GM19395 (cell line): ENCODE measurements around the gene CTNNA2.

ENCODE experiments used
- ATAC-seq: cut with Tn5 transposase; IDR thresholded peaks from one replicate; pipeline ENCODE4 v1.9.1; 2021; ENCODE audit warnings: mild to moderate bottlenecking, moderate library complexity; ENCODE audit not compliant: unreplicated experiment

The CTNNA2 gene

DNA sequence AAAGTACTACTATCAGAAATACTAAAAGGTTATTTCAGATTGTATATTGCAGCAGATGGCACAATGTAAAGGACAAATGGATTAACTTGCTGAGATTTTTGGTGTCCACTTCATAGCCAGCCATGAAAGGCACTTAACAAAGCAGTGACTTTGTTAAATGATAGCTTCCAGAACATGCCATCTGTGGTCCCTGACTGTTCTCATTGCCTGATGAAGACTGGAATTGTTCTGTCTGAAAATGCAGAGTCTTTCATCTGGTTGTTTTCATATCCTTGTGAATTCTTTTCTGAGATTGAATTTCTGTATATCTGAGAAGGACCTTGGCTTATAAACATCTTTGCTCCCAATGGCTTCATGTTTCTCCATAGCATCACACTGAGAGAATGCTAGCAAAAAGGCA lies 836.1 kb downstream of the CTNNA2 start:
- no peak for ATAC-seq

DNA sequence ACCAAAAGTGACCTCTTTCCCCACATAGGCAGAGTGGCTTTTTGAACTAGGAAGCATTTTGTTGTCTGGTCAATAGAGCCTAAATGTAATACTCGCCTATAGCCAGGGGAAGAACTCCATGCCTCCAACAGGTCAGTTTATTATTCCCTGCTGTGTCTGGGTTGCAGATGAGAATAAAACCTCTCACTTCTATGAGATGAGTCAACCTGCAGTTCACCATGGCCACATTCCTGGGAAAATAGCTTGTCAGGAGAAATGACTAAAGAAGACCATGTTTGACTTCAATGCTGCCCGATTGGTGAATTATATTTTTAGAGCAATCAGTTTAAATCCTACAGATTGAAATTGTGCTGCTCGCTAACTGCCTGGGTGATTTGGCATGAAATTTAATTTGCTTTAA lies 838.4 kb downstream of the CTNNA2 start:
- no peak for ATAC-seq

DNA sequence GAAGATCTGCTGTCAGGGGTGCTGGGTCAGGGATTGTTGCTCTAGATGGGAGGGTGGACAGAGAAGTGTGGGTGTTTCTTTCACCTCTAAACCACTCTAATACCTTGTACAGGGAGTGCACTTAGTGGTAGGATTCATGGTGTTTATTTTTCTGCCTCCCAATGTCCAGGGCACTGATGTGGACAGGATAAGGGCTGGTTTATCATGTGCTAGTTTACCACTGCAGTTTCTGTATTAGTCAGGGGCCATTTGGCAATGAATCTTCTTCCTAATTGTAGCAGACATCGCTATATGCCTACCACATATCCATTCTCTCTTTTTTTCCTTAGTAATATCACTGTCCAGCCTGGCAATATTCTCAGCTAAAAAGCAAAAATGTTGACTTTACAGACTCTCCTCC lies 842.0 kb downstream of the CTNNA2 start:
- no peak for ATAC-seq

DNA sequence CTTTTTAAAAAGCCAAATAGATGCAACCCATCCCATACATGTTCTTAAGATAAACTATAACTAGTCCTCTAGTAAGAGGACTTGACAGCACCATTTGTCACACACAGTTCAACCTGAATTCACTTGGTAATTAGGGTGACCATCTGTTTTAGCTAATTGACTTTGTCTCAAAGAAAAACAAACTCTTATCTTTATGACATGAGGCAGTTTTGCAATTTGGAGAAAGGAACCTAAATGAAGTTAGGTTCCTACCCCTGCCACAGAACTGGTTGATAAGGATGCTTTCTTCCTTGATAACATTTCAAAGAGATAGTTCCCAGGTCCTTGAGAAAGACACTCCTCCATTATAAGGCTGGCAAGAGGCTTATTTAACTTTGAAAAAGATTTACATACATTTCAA lies 849.1 kb downstream of the CTNNA2 start:
- no peak for ATAC-seq

DNA sequence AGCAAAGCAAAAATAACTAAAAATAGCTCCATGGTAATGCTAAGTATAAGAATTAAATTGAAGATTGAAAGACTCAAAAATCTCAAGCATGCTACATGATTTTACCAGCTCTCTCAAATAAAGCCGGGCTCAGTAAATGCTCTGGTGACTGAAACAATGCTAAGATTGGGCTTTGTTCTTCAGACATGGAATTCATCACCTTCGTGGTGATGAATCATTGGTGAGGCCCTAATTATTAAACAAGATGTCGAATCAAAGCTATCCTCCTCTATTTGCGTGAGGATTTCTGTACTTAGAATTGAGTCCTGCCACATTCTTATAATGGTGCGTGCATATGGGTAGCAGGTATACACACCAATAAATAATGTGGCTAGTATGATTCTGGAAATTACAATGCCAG lies 850.5 kb downstream of the CTNNA2 start:
- no peak for ATAC-seq

DNA sequence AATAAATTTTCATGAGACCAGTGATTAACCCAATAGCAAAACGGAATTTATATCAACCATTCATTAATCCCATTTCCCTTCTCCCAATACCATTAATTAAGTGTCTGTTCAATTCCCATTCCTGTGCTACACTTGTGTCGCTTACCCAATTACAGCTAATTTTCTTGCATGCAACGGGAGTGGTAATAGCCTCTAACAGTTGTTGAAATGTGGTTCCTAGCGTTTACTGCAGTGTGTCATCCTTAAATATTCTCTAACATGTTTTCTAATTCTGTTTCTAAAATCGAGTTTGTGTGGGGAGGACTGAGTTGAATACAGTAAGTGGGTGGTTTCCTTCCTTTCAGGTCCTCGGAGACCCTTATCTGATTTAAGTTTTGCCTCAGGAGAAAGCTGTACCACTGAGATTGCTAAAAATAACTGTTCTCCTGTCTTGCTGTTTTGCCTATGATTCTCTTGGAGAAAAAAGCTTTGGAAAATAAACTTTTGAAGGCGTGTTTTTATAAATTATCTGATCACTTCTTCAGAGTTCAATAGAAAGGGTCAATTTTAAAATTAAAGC lies 851.0 kb downstream of the CTNNA2 start:
- no peak for ATAC-seq

DNA sequence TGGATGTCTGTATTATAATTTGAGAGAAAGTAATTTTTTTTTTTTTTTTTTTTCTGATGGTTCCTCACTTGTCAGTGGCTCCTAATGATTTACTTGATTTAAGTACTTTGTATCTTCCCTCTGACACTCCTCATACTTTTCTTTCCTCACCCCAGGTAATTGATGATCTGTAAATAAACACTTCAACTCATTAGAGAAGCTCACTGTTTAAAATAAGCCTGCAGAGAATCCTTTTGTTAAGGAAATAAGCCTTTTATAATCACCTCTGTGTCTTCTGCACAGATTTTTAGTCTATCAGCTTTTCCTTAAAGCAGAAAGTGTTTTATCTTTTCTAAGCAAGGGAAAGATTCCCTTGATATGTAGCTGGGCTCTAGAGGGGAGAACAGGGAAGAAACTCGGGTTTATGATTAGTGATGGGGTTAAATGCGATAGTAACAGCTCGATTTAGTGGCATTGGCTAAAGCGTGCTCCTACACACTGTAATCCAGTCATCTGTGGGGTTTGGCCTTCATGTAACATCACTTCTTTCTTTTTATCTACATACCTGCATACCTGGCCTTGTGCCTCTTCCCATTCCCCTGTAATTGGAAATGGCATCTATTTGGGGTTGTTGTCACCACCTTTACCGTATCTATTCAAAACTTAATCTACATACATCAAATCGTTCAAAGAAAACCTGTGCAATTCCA lies 851.8 kb downstream of the CTNNA2 start:
- no peak for ATAC-seq

DNA sequence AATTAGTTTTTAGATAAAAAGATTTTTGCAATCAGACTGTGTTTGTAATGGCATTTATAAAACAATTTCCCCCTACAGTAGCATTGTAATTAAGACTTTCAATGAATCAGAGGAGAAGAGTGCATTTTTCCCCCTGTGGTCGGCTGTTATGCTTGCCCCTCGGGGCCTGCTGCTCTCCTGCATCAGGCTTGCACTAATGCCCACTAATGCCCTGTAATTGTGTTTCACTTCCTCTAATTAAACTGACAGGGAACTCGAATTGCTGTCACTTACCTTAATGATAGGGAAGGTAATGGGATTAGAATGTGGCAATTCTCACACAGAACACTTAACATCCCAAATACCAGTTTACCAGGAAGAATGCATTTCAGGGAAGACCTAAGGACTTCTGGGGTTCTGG lies 852.9 kb downstream of the CTNNA2 start:
- ATAC-seq = no peak

DNA sequence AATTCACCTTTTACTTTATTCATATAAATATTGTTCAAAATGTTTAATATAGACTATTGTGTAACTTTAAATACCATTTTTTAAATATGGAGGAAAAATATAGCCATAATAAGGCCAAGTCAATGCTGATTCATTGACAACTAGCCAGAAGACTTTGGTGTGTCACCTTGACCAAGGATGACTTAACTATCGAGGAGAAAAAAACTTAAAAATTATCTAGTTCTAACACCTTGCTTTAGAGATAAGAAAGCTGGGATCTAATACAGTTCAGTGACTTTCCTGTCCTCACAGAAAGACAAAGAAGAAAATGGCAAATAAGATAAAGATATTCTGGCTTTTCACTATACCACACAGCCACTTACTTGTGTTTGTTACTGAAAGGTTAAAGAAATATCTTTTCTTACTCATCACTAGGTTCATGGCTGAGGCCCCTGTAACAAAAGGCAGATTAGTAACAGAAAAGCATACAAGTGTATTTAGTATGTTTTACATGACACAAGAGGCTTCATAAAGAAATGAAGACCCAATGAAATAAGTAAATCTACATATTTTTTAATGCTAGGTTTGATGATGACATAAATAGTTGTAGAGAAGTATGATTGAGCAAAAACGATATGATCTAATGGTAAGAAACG lies 857.6 kb downstream of the CTNNA2 start:
- ATAC-seq = no peak

DNA sequence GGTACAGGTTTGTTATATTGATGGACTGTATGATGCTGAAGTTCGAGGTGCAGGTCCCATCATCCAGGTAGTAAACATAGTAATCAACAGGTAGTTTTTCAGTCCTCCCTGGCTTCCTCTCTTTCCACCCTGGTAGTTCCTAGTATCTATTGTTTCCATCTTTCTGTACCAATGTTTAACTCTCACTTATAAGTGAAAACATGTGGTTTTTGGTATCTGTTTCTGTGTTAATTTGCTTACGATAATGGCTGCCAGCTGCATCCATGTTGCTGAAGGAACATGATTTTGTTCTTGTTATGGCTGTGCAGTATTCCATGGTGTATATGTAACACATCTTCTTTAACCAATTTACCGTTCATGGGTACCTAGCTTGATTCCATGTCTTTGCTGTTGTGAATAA lies 861.3 kb downstream of the CTNNA2 start:
- no peak for ATAC-seq

DNA sequence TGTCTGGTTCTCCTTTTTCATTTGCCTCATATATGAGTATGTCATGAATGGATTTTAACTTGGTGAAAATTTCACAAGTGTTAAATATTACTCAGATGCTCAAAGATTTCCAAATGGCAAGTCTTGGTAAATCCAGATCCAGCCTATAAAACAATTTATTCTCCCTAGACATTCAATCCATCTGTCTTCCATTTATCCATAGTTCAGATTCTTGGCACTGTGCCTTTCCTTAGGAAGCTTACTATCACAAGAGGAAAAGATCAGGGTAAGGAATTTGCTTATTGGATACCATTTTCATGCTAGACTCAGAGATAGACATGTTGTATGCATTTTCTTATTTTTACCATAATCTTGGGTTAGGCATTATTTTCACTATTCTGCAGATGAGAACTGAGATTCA lies 864.2 kb downstream of the CTNNA2 start:
- ATAC-seq = no peak

DNA sequence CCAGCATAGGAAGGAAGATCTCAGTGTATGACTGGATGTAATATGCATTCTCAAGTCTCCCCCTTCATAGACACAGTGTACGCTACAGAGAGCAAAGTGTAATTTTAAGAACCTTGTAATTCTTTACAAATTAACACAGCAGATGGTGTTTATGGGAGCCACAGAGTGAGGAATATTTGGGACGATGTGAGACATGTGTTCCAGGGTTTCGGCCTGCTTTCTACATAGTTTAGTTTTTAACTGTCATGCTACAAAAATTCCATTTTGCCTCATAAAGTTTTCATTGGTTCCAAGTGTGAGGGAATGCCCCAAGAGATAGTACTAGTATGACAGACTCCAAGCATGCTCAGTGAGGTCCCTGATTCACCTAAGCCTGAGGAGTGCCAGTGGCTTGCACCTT lies 867.9 kb downstream of the CTNNA2 start:
- ATAC-seq = no peak

DNA sequence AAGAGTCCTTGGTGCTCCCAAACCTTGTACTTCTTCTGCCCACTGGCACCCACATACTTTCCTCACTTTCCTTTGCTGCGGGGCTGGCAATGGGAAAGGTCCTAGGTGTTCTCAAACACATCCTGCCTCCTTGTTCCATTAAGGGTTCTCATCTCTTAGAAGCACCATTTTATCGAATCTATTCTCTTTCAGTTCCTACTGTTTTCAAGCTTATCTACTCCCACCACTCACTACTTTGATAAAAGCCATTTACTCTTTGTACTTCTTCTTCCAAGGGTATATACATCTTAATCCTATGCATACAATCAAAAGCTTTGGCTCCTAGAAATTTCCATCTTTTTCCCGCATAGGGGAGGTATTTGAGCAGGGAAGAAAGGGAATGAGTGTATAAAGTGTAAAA lies 868.8 kb downstream of the CTNNA2 start:
- no peak for ATAC-seq

DNA sequence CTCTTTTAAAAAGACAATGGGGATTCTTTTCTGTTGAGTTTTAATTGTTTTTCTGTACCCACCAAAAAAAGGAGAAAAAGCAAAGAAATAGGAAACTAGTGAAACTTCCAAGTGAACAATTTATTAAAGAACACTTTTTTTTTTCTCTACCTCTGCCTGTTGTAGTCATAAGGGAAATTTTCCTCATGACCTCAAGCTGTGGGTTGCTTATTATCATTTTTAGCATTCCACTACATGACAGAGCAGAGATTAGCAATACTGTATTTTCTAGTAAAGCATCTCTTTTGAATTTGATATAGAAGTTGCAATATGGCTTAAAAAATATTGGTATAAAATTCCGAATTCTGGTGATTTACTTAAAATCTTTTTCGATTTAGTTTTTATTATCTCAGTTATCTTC lies 879.6 kb downstream of the CTNNA2 start:
- no peak for ATAC-seq

DNA sequence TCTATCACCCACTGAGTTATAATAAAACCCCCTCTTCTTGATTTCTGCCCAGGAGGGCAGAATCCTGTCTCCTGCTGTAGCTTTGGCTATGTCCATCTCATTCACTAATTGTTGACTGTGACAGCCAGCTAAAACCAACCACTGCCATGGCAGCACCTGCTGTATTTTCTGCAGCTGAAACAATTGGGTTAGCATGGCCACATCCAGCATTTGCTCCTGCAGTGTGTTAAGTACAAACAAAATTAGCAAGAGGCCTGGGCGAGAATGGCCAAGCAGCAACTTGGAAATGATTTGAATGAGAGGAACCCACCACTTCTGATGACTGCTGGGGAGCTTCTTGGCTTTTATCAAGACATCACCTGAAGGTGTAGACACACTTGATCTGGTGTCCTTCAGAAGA lies 881.1 kb downstream of the CTNNA2 start:
- no peak for ATAC-seq

DNA sequence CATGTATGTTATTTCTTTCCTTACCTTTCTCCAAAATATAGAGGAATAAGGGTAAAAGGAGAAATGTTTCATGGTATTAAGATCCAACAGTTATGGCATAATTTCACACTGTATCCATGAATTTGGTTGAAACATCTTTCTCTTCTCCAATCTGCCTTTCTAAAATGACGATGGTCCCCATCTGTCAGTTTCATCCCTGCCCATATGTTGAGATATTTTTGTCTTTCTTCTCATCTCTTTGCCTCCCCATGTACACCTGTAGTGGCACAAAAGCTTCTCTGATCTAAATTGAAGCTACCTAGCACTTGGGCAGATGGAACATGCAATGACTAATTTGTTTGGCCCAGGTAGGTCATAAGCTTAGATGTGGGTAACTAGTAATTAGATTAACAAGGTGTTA lies 882.4 kb downstream of the CTNNA2 start:
- no peak for ATAC-seq

DNA sequence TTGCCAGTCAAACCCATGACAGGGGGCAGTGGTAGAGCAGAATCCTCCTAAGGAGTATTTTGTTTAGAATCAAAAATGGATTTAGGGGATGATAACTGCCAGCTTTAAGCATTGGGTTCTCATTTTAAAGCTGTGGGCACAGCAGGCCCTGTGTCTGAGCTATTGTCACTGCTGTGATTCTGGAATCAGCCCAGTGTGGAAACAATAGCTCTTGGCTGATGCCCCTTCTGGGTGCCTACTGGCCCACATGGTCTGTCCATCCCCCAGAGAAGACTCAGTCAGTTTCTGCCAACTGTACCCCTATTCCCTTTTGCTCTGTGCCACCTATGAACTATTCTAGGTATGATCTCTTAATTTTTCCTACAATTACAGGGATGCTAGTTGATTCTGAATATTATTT lies 883.4 kb downstream of the CTNNA2 start:
- no peak for ATAC-seq

DNA sequence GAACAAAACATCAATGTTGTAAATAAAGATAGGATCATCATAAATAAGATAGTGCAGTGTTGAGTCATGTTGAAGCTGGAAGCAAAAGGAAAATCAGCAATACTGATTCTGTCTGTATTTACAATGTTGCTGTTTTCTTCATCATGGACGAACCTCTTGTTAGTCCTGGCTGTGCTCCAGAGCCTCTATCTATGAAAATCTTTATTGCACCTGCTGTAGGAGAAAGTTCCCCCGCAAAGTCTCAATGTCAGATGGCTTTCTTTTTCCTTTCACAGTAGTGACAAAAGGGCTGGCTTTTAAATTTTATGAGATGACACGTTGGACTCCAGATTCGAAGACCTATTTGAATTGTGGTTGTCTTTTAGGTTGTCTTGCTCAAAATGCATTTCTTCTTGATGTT lies 890.2 kb downstream of the CTNNA2 start:
- ATAC-seq = no peak

DNA sequence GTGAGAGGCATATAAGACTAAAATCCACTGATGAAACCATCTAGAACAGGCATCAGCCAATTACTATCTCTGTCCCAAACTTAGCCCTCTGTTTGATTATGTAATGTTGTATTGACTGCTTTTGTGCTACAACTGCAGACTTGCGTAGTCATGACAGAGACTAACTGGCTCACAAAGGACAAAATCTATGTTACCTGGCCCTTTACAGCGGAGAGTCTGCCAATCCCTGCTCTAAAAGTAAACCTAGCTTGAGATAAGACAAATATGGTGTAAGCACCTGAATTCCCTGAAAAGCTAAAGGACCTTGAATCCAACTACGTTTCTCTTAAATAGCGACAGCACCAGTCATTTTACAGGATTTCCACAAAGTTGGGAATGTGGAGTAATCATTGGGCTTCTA lies 894.5 kb downstream of the CTNNA2 start:
- ATAC-seq = no peak

DNA sequence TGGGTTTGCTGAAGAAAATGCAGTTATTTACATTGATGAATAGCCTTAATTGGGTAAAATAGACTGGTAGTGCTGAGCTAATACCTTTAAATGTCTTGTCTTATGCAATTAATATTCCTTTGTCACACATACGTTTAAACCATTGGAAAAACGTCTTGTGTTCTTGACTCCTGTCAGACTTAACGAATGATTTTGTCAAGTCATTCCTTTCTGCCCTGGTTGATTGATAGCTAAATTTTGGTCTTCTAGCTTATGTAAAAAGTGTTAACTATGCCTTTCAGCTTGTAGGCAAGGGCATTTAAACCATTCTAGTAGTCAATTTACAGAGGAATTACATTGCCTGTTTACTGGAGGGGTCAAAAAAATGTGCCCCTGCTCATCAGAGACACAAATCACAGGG lies 897.5 kb downstream of the CTNNA2 start:
- ATAC-seq = no peak

DNA sequence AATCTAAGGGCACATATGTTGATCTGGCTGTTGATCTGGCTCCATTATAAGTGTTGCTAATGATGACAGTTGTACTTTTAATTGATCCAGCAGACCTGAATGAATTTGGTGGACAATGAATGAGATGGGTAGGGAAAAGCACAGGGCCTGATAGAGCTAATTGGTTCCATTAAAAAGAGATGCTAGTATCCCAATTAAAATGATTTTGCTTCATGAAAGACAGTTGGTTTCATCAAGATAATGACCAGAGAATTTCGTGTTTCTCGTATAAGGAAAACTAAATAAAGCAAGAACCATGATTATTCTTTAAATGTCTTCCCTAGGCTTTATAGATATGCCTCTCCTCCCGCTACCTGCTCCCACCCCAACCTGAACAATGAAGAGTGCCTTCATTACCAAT lies 900.3 kb downstream of the CTNNA2 start:
- no peak for ATAC-seq

DNA sequence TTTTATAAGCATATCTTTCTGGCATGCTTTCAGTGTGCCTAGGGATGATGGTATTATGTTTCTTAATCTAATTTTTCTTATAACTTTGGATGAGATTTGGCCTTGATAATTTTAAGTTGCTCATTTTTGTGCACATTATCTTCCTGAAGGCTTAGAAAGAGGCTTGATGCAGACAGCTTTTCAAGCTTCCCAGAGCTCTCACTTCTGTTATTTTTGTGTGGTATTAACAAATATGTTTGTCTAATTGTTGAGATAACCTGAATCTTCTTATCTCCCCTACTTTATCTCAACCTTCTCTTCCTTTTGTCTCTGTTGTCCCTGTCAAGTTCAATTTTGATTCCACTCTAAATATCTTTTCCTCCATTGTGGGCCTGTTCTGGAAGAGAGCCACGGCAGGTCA lies 904.9 kb downstream of the CTNNA2 start:
- ATAC-seq = no peak
